HEK293 (cell line): ENCODE data around the gene PARD6B.

ENCODE experiments used
- MEIS1 ChIP-seq: sonication (generic); formaldehyde crosslinking; IDR thresholded peaks from 2 replicates; pipeline ENCODE4 v1.8.1; 2022; ENCODE audit warnings: missing genetic modification reagents, mild to moderate bottlenecking, borderline replicate concordance
- SP2 ChIP-seq: fragments of 450-650 bp; formaldehyde crosslinking; IDR thresholded peaks from 2 replicates; pipeline ENCODE4 v1.5.1; 2016; ENCODE audit warnings: missing biosample characterization, missing genetic modification characterization
- TCF7L2 ChIP-seq: IDR thresholded peaks from 2 replicates; pipeline ENCODE4 v1.6.1; 2011; ENCODE audit warnings: low read depth, mild to moderate bottlenecking, inconsistent platforms, low read length, moderate library complexity, borderline replicate concordance
- ZNF10 ChIP-seq: fragments of 450-650 bp; formaldehyde crosslinking; IDR thresholded peaks from 2 replicates; pipeline ENCODE4 v1.5.1; 2017; ENCODE audit warnings: missing biosample characterization, missing genetic modification characterization
- ZNF175 ChIP-seq: fragments of 450-650 bp; formaldehyde crosslinking; IDR thresholded peaks from 2 replicates; pipeline ENCODE4 v1.5.1; 2016; ENCODE audit warnings: missing biosample characterization, missing genetic modification characterization
- ZNF239 ChIP-seq: fragments of 450-650 bp; formaldehyde crosslinking; IDR thresholded peaks from 2 replicates; pipeline ENCODE4 v1.5.1; 2016; ENCODE audit warnings: missing biosample characterization, missing genetic modification characterization
- ZNF626 ChIP-seq: fragments of 450-650 bp; sonication (Bioruptor Pico); formaldehyde crosslinking; IDR thresholded peaks from 2 replicates; pipeline ENCODE4 v1.5.1; 2018; ENCODE audit warnings: missing biosample characterization, missing genetic modification characterization, inconsistent platforms
- TF ChIP-seq, protein P1 (sequence below): fragments of 450-650 bp; formaldehyde crosslinking; IDR thresholded peaks from 2 replicates; pipeline ENCODE4 v1.5.1; 2016; ENCODE audit warnings: missing biosample characterization, missing genetic modification characterization
- TF ChIP-seq, protein P2 (sequence below): fragments of 450-650 bp; formaldehyde crosslinking; IDR thresholded peaks from 2 replicates; pipeline ENCODE4 v1.5.1; 2017; ENCODE audit warnings: missing biosample characterization, missing genetic modification characterization
- TF ChIP-seq, protein P3 (sequence below): fragments of 450-650 bp; formaldehyde crosslinking; IDR thresholded peaks from 2 replicates; pipeline ENCODE4 v1.5.1; 2016; ENCODE audit warnings: missing biosample characterization, missing genetic modification characterization

DNA sequence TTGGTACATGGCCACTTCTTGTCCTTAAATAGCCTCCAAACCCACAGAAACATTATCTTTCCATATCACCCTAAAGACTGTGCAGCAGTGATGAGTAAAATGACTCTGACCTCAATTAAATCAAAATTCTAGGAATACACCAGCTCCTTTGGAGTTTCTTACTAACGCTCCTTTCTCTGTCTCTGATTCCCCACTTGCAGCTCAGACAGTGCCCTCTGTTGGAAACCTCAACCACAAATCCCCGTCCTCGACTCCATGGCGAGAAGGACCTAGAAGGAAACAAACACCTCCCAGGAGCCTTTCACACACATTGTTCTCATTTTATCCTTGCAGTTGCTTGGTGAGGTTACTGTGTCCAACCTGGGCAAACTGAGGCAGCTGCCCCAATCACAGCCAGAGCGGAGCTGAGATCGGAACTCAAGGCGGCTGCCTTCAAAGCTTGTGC, 17.7 kb upstream of the PARD6B start:
- no peak for TF ChIP-seq ZNF175 (tag by site-specific recombination)
- no peak for TF ChIP-seq TCF7L2
- TF ChIP-seq, protein P1, sequence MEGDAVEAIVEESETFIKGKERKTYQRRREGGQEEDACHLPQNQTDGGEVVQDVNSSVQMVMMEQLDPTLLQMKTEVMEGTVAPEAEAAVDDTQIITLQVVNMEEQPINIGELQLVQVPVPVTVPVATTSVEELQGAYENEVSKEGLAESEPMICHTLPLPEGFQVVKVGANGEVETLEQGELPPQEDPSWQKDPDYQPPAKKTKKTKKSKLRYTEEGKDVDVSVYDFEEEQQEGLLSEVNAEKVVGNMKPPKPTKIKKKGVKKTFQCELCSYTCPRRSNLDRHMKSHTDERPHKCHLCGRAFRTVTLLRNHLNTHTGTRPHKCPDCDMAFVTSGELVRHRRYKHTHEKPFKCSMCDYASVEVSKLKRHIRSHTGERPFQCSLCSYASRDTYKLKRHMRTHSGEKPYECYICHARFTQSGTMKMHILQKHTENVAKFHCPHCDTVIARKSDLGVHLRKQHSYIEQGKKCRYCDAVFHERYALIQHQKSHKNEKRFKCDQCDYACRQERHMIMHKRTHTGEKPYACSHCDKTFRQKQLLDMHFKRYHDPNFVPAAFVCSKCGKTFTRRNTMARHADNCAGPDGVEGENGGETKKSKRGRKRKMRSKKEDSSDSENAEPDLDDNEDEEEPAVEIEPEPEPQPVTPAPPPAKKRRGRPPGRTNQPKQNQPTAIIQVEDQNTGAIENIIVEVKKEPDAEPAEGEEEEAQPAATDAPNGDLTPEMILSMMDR (tag by site-specific recombination): no peak
- TF ChIP-seq, protein P2, sequence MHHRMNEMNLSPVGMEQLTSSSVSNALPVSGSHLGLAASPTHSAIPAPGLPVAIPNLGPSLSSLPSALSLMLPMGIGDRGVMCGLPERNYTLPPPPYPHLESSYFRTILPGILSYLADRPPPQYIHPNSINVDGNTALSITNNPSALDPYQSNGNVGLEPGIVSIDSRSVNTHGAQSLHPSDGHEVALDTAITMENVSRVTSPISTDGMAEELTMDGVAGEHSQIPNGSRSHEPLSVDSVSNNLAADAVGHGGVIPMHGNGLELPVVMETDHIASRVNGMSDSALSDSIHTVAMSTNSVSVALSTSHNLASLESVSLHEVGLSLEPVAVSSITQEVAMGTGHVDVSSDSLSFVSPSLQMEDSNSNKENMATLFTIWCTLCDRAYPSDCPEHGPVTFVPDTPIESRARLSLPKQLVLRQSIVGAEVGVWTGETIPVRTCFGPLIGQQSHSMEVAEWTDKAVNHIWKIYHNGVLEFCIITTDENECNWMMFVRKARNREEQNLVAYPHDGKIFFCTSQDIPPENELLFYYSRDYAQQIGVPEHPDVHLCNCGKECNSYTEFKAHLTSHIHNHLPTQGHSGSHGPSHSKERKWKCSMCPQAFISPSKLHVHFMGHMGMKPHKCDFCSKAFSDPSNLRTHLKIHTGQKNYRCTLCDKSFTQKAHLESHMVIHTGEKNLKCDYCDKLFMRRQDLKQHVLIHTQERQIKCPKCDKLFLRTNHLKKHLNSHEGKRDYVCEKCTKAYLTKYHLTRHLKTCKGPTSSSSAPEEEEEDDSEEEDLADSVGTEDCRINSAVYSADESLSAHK: no peak
- TF ChIP-seq MEIS1 (CRISPR knock-in tag): no peak
- TF ChIP-seq ZNF626: no peak
- no peak for TF ChIP-seq SP2 (tag by site-specific recombination)
- TF ChIP-seq ZNF10 (tag by site-specific recombination): no peak
- no peak for TF ChIP-seq ZNF239 (tag by site-specific recombination)
- TF ChIP-seq, protein P3, sequence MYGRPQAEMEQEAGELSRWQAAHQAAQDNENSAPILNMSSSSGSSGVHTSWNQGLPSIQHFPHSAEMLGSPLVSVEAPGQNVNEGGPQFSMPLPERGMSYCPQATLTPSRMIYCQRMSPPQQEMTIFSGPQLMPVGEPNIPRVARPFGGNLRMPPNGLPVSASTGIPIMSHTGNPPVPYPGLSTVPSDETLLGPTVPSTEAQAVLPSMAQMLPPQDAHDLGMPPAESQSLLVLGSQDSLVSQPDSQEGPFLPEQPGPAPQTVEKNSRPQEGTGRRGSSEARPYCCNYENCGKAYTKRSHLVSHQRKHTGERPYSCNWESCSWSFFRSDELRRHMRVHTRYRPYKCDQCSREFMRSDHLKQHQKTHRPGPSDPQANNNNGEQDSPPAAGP (tag by site-specific recombination): no peak
